Right lobe of liver (tissue), 6 donors: Measurements from ENCODE around the gene SUSD6. TPM values are rescaled to one million over a fixed set of nuclear protein-coding genes. Genes with fewer than 3 reads are reported as not detected.
A peak's percentile ranks its signal among the peaks of the same experiment; 100 is the strongest.
"Not testable (repeated sequence)": the region's sequence is repeated elsewhere in the genome, so short reads cannot be mapped to it uniquely, and the experiment has no call there.

Experiments used
- ATAC-seq, 4 donors: fragments of 200-7000 bp; cut with Tn5 transposase; one replicate each; pipeline ENCODE4 v1.9.1; 2020; ENCODE audit warnings: mild to moderate bottlenecking in 4 of 4, moderate library complexity in 4 of 4
- DNase-seq, 3 donors: peaks; one replicate each; pipeline ENCODE4 v3.0.0-alpha.2; 2020
- H3K27ac ChIP-seq, 3 donors: fragments of 200-600 bp; one replicate each; pipeline ENCODE4 v1.8.0; 2022
- H3K27me3 ChIP-seq, 2 donors: fragments of 200-600 bp; one replicate each; pipeline ENCODE4 v1.8.0; 2022
- H3K36me3 ChIP-seq, 4 donors: fragments of 200-600 bp; sonication (generic) in 1 of 4; one replicate each; pipeline versions ENCODE4 v1.5.1 to v1.8.0; 2017 to 2022; ENCODE audit warnings: control low read depth in 1 of 4
- H3K4me1 ChIP-seq, 4 donors: fragments of 200-600 bp; sonication (generic) in 1 of 4; one replicate each; pipeline versions ENCODE4 v1.5.1 to v1.8.0; 2017 to 2022; ENCODE audit warnings: control low read depth in 1 of 4
- H3K4me3 ChIP-seq, 3 donors: fragments of 200-600 bp; one replicate each; pipeline ENCODE4 v1.8.0; 2022
- H3K9me3 ChIP-seq, 4 donors: fragments of 200-600 bp; sonication (generic) in 1 of 4; one replicate each; pipeline versions ENCODE4 v1.5.1 to v1.8.0; 2017 to 2022; ENCODE audit warnings: control low read depth in 1 of 4
- POLR2A ChIP-seq: fragments of 450-650 bp; IDR thresholded peaks from one replicate; pipeline ENCODE4 v1.6.1; 2017; ENCODE audit warnings: antibody characterized with exemption, mild to moderate bottlenecking
- WGBS: methylation state at CpG from one replicate; pipeline ENCODE4 v1.1.6; 2018; ENCODE audit warnings: low coverage, low lambda C conversion rate; ENCODE audit not compliant: insufficient coverage; ENCODE audit errors: missing lambda C conversion rate; 5-methylcytosine and 5-hydroxymethylcytosine counted together
- intact Hi-C, 2 donors: fragments of 100-400 bp; cut with DNase I; formaldehyde crosslinking; loops; one replicate each; pipeline versions ENCODE4 v1.11.2 to v1.14.1; 2022
- total RNA-seq, 6 experiments: library from RNA; depleted of rRNA in 2 of 6; stranded (reverse); fragments of >200 nt in 2 of 6; fragmentation: NEBNext Ultra II Directional in 3 of 6; extraction: Animal tissue kit (Norgen Biotek cat#: 25700) in 3 of 6; gene quantifications; one replicate each; pipeline versions ENCODE4 v1.1.0 to v1.2.4, GENCODE V29; 2016 to 2023
- TF ChIP-seq, protein P1 (sequence below), 4 donors: fragments of 200-600 bp in 3 of 4; fragments of 450-650 bp in 1 of 4; IDR thresholded peaks; one replicate each; pipeline versions ENCODE4 v1.5.1 to v1.8.0; 2016 to 2022; ENCODE audit warnings: antibody characterized with exemption in 4 of 4, mild to moderate bottlenecking in 2 of 4
- donor health status: DM: no; HTN: yes; CAD: no.
- donor health status: DM: no; HTN: no; CAD: no.
- donor health status: DM: no; HTN: no; CAD: no.
- donor health status: DM: no; HTN: yes; CAD: no.
- donor health status: DM: no; HTN: yes; CAD: no.

The SUSD6 gene
- total RNA-seq, 6 experiments from 2014 or later: 9.6 to 17.4 (median 12.5) TPM

DNA sequence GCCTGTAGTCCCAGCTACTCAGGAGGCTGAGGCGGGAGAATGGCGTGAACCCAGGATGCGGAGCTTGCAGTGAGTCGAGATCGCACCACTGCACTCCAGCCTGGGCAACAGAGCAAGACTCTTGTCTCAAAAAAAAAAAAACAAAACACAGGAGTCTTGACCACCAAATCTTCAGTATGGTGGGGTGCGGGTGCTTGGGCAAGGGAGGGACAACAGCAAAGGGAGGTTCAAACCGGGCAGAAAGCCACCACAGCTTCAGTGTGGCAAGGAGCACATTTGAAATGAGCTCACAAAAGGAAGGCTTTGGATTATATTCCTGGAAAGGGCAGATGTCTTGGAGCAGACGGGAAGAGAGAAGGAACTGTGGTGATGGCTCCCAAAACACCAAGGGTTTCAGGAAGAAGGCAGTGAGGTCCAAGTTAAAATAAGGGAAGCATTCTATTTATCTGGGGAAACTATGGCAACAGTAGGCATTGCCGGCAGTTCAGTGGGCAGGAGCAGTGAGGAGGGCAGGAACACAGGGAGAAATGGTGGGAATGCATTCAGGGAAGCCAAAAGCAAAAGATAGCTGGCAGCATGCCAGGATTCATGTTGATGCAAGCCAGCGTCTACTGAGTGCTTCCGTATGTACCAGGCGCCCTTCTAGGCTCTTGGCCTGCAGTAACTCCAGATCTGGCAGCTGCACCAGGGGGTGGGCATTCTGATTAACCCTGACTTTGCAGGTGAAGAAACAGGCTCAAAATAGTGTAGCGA, 104.5 kb downstream of the SUSD6 start:
- TF ChIP-seq, protein P1, sequence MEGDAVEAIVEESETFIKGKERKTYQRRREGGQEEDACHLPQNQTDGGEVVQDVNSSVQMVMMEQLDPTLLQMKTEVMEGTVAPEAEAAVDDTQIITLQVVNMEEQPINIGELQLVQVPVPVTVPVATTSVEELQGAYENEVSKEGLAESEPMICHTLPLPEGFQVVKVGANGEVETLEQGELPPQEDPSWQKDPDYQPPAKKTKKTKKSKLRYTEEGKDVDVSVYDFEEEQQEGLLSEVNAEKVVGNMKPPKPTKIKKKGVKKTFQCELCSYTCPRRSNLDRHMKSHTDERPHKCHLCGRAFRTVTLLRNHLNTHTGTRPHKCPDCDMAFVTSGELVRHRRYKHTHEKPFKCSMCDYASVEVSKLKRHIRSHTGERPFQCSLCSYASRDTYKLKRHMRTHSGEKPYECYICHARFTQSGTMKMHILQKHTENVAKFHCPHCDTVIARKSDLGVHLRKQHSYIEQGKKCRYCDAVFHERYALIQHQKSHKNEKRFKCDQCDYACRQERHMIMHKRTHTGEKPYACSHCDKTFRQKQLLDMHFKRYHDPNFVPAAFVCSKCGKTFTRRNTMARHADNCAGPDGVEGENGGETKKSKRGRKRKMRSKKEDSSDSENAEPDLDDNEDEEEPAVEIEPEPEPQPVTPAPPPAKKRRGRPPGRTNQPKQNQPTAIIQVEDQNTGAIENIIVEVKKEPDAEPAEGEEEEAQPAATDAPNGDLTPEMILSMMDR (IDR thresholded peaks at IDR 0.05): no peak
- no peak for TF ChIP-seq POLR2A
- ATAC-seq (peak; percentile 22 to 51 (median 35)), DNase-seq (no peak)
- intact Hi-C loops: no loop called here
- WGBS: 56% methylated on average over 12 of the region's 13 CpGs
- Histone ChIP-seq H3K9me3 (no peaks in the 10 kb centered on the region), H3K27ac (no peak overlapping the region), H3K27me3 (no peaks in the 10 kb centered on the region), H3K4me1 (peaks cover 0 to 13% (median 0%) of the 10 kb centered on the region in 4 donors), H3K36me3 (peaks cover 0 to 9% (median 4%) of the 10 kb centered on the region in 4 donors), H3K4me3 (no peak overlapping the region)

- H3K4me3 ChIP-seq: no peak overlapping the region
- H3K9me3 ChIP-seq: no peaks in the 10 kb centered on the region
- H3K4me1 ChIP-seq: peaks cover 0 to 13% (median 0%) of the 10 kb centered on the region in 4 donors
- DNase-seq (no peak), ATAC-seq (peak in 2 of 4 donors; percentile 12 to 24)
- H3K36me3 ChIP-seq: peaks cover 0 to 2% (median under 1%) of the 10 kb centered on the region in 4 donors
- no peaks in the 10 kb centered on the region for H3K27me3 ChIP-seq
- WGBS: 75% methylated on average over 4 of the region's 5 CpGs
- TF ChIP-seq POLR2A: no peak
- TF ChIP-seq, protein P1 (IDR thresholded peaks at IDR 0.05): no peak
- no peak overlapping the region for H3K27ac ChIP-seq
- intact Hi-C loops: no loop called here
These were observed 105.2 kb downstream of the SUSD6 start for GRCh38 chr14:69716478-69717187.

- 89% methylated on average over 2 of the region's 2 CpGs for whole genome bisulfite sequencing
- H3K27ac ChIP-seq, H3K27me3 ChIP-seq, ATAC-seq, intact Hi-C loops, H3K36me3 ChIP-seq, H3K9me3 ChIP-seq, DNase-seq, H3K4me3 ChIP-seq, H3K4me1 ChIP-seq: not testable (repeated sequence)
These were observed 107.2 kb downstream of the SUSD6 start for GRCh38 chr14:69718614-69719013.

DNA sequence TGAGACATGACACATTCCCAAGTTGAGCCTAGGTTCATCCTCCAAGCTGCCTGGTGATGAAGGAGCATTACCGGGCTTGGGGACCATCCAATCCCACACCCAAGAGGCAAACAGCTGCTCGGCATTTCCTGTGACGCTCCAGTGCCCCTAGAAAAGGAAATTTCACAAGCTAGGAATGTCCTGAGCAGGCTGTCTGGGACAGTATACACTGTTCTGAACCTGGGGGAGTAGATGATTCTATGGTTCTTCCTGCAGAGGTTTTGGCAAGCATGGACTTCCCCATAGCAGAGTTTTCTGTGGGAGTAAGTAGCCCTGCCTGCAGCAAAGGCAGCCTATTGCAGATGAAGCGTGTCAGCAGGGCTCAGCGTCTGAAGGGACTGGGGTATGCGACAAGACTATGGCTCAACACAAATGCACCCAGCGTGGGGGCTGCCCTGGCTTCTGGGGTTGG, 108.1 kb downstream of the SUSD6 start:
- Histone ChIP-seq H3K27ac (no peak overlapping the region), H3K36me3 (no peaks in the 10 kb centered on the region), H3K9me3 (no peaks in the 10 kb centered on the region), H3K27me3 (no peaks in the 10 kb centered on the region), H3K4me3 (no peak overlapping the region), H3K4me1 (peaks cover 0 to 5% (median 0%) of the 10 kb centered on the region in 4 donors)
- DNase-seq: no peak
- ATAC-seq: peak; percentile 57 to 78 (median 71)
- intact Hi-C loops: no loop called here
- TF ChIP-seq POLR2A: no peak
- TF ChIP-seq, protein P1 (IDR thresholded peaks at IDR 0.05): no peak
- WGBS: 40% methylated on average over 3 of the region's 7 CpGs

GRCh38 chr14:69720912-69721311, 109.5 kb downstream of the SUSD6 start:
- no peak for ATAC-seq
- intact Hi-C loops: loop anchor here in 1 of 2 donors (10.0 kb wide), 1 partner anchor 136 kb away; no protein-coding TSS in a partner anchor
- no peaks in the 10 kb centered on the region for H3K9me3 ChIP-seq
- no peak overlapping the region for H3K4me3 ChIP-seq
- peaks cover 0 to 4% (median 0%) of the 10 kb centered on the region in 4 donors for H3K4me1 ChIP-seq
- H3K27ac ChIP-seq: no peak overlapping the region
- H3K36me3 ChIP-seq: no peaks in the 10 kb centered on the region
- 66% methylated on average over 3 of the region's 4 CpGs for WGBS
- DNase-seq: no peak
- H3K27me3 ChIP-seq: no peaks in the 10 kb centered on the region
- TF ChIP-seq POLR2A: no peak
- TF ChIP-seq, protein P1 (IDR thresholded peaks at IDR 0.05): no peak
